ENCODE data around the gene TEKT2.

DNA sequence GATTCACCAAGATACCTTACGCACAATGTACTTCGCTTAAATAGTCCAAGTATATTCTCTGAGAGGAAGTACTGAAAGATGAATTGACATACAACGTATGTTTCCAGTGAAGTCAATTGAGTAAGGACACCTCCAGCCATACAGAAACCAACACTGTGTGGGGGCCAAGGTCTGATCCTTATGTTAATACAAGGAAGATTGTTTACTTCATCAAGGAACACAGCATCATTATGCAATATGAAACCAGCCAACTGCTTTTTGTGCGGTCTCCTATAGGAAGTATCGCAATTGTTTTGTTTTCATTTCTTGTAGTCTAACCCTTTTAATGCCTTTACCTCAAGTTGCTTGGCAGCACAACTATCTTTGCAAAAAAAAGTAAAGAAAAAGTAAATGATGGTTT is 28.2 kb upstream of the TEKT2 start:
- TF ChIP-seq ZNF274 (IDR thresholded peaks at IDR 0.05; ENCODE audit: low read depth, low read length): no peak
- no peak for TF ChIP-seq YY1 (IDR thresholded peaks at IDR 0.05; ENCODE audit: insufficient read depth, insufficient read length)
